GM10248 (cell line): Measurements from ENCODE around the gene USP2.
A peak's percentile ranks its signal among the peaks of the same experiment; 100 is the strongest.

Source experiments
- CTCF ChIA-PET: fragments of 300-600 bp; sonication (Branson Sonifier 250); formaldehyde crosslinking; extraction: SDS; loops from one replicate; lab custom pipeline; 2021; ENCODE audit warnings: antibody characterized with exemption; lab: Yijun Ruan, JAX
- POLR2A ChIA-PET: fragments of 350-650 bp; sonication (Branson Sonifier 250); formaldehyde crosslinking; extraction: SDS; loops from one replicate; lab custom pipeline; 2020; ENCODE audit warnings: antibody characterized with exemption; lab: Yijun Ruan, JAX
- DNase-seq: peaks from one replicate; pipeline ENCODE4 v3.0.0; 2012; ENCODE audit errors: extremely low spot score
- CTCF ChIP-seq: IDR thresholded peaks from 2 replicates; pipeline ENCODE4 v1.5.1; 2012; ENCODE audit warnings: mild to moderate bottlenecking, low read depth; ENCODE audit errors: extremely low read depth, missing control alignments, control extremely low read depth

Gene USP2

GRCh38 chr11:119310682-119311052 is 70.8 kb downstream of the USP2 start:
- no peak for DNase-seq
- TF ChIP-seq CTCF: no peak
- CTCF ChIA-PET: interaction anchor here (0.7 to 9.7 kb wide), 5 partner anchors 12 to 105 kb away, joined by 3 to 85 read pairs (median 18); partner anchors contain the start of gene CBL
- POLR2A ChIA-PET: no interaction called here

GRCh38 chr11:119309953-119310681 is 71.4 kb downstream of the USP2 start:
- CTCF ChIA-PET: interaction anchor here (1.6 to 9.7 kb wide), 5 partner anchors 12 to 171 kb away, joined by 3 to 85 read pairs (median 18); no protein-coding TSS in a partner anchor
- TF ChIP-seq CTCF: no peak
- POLR2A ChIA-PET: no interaction called here

GRCh38 chr11:119309411-119309810 is 72.1 kb downstream of the USP2 start:
- ChIA-PET POLR2A (no interaction called here), CTCF (interaction anchor here (1.6 to 9.7 kb wide), 5 partner anchors 11 to 170 kb away, joined by 3 to 85 read pairs (median 18); no protein-coding TSS in a partner anchor)
- no peak for TF ChIP-seq CTCF
- no peak for DNase-seq

More at GRCh38 chr11:119309953-119310681, 71.4 kb downstream of the USP2 start:
- no peak for DNase-seq

- no peak for DNase-seq
- CTCF ChIA-PET: interaction anchor here (0.7 to 9.7 kb wide), 9 partner anchors 8 to 112 kb away, joined by 3 to 85 read pairs (median 5); partner anchors contain the start of gene CBL
- POLR2A ChIA-PET: interaction anchor here (1.5 kb wide), 1 partner anchor 9 kb away, joined by 4 read pairs; the partner anchor contains the start of gene MCAM
- no peak for TF ChIP-seq CTCF
These were observed 73.5 kb downstream of the USP2 start for GRCh38 chr11:119307974-119308373.

- DNase-seq: no peak
- ChIA-PET POLR2A (no interaction called here), CTCF (interaction anchor here (1.1 to 9.7 kb wide), 9 partner anchors 8 to 66 kb away, joined by 3 to 85 read pairs (median 6); no protein-coding TSS in a partner anchor)
- peak; percentile 25 for TF ChIP-seq CTCF
These were observed 74.3 kb downstream of the USP2 start for GRCh38 chr11:119307219-119307618.

GRCh38 chr11:119306373-119306890 is 75.1 kb downstream of the USP2 start:
- no peak for DNase-seq
- POLR2A ChIA-PET: no interaction called here
- no peak for TF ChIP-seq CTCF
- CTCF ChIA-PET: interaction anchor here (0.7 to 9.7 kb wide), 7 partner anchors 8 to 49 kb away, joined by 3 to 85 read pairs (median 6); no protein-coding TSS in a partner anchor
